Cardiac muscle cell (in vitro differentiated cells and primary cell): ENCODE measurements around the gene C1orf210. TPM values are rescaled to one million over a fixed set of nuclear protein-coding genes. Genes with fewer than 3 reads are reported as not detected.

ENCODE experiments used
- DNase-seq, 2 donors: peaks; one replicate each; pipeline versions ENCODE4 v3.0.0 to v3.0.0-alpha.2; 2010 to 2017; ENCODE audit warnings: low read depth in 1 of 2, low spot score in 1 of 2
- H3K27ac ChIP-seq: fragments of 200-600 bp; sonication (generic); 2 replicates; pipeline ENCODE4 v1.5.1; 2016
- H3K27me3 ChIP-seq: fragments of 200-600 bp; sonication (generic); 2 replicates; pipeline ENCODE4 v1.6.0; 2016; ENCODE audit warnings: control low read depth
- H3K36me3 ChIP-seq: fragments of 200-600 bp; sonication (generic); 2 replicates; pipeline ENCODE4 v1.5.1; 2016; ENCODE audit warnings: control low read depth
- H3K4me1 ChIP-seq: fragments of 200-600 bp; sonication (generic); 2 replicates; pipeline ENCODE4 v1.8.1; 2017; ENCODE audit warnings: low read depth, mild to moderate bottlenecking, mixed run types
- H3K4me3 ChIP-seq: fragments of 200-600 bp; sonication (generic); 2 replicates; pipeline ENCODE4 v1.5.1; 2016; ENCODE audit warnings: mild to moderate bottlenecking
- H3K9me3 ChIP-seq: fragments of 200-600 bp; sonication (generic); 2 replicates; pipeline ENCODE4 v1.5.1; 2017; ENCODE audit warnings: low read depth, mild to moderate bottlenecking, control low read depth
- polyA plus RNA-seq: library from polyadenylated mRNA; unstranded; fragments of >200 nt; fragmentation: Nextera tagmentation; extraction: Ambion mirVana; gene quantifications from 2 replicates; pipeline ENCODE4 v1.2.1, GENCODE V29; 2016
- total RNA-seq: library from RNA; depleted of rRNA; stranded (reverse); fragments of >200 nt; gene quantifications from 2 replicates; pipeline ENCODE4 v1.2.3, GENCODE V29; 2016
- TF ChIP-seq, protein P1 (sequence below): IDR thresholded peaks from 2 replicates; pipeline ENCODE4 v1.5.1; 2012; ENCODE audit warnings: low read depth, mild to moderate bottlenecking, low read length

C1orf210 gene
- total and polyA plus RNA-seq, 2 experiments from 2014 or later = 0.12 TPM; not detected in 1

DNA sequence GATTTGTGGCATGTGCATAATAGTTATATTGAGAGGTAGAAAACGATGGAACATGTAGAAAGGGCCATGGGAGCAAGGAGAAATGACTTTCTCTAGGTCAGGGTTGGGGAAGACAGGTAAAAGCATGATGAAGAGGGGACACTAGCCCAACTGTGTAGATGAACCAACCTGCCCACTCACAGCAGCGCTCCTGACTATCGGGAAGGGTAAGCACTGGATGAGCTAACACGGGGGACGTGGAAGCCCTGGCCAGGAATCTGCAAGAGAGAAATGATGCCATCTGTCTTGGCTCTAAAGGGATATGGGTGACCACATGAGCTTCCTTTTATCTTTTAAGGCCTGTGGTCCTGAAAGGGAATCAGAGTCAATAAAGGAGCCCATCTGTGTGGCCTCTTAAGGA, 51.8 kb downstream of the C1orf210 start:
- Histone ChIP-seq H3K27me3 (no peaks in the 10 kb centered on the region), H3K9me3 (no peaks in the 10 kb centered on the region), H3K36me3 (no peaks in the 10 kb centered on the region), H3K4me3 (no peak overlapping the region), H3K4me1 (peaks cover 3% of the 10 kb centered on the region), H3K27ac (no peak overlapping the region)
- no peak for DNase-seq
- TF ChIP-seq, protein P1, sequence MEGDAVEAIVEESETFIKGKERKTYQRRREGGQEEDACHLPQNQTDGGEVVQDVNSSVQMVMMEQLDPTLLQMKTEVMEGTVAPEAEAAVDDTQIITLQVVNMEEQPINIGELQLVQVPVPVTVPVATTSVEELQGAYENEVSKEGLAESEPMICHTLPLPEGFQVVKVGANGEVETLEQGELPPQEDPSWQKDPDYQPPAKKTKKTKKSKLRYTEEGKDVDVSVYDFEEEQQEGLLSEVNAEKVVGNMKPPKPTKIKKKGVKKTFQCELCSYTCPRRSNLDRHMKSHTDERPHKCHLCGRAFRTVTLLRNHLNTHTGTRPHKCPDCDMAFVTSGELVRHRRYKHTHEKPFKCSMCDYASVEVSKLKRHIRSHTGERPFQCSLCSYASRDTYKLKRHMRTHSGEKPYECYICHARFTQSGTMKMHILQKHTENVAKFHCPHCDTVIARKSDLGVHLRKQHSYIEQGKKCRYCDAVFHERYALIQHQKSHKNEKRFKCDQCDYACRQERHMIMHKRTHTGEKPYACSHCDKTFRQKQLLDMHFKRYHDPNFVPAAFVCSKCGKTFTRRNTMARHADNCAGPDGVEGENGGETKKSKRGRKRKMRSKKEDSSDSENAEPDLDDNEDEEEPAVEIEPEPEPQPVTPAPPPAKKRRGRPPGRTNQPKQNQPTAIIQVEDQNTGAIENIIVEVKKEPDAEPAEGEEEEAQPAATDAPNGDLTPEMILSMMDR = no peak

DNA sequence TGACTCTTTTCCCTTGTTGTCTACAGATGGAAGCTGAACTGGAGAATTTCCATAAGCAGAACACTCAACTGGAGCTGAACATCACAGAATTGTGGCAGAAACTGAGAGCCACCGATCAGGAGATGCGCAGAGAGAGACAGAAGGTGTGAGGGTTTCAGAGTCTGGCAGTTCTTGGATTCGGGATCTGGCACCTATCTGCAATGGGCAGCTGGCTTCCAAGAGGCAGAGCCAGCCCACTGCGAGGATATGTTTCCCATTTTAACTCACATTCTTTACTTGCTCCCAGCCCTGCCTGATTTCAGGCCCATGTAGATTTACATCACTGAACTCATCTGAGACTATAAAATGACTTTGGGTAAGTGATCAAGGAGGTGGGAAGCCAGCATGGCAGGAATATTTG, 52.9 kb downstream of the C1orf210 start:
- peaks cover 3% of the 10 kb centered on the region for H3K4me1 ChIP-seq
- peak in 1 of 2 donors; percentile 21 for DNase-seq
- H3K27me3 ChIP-seq = no peaks in the 10 kb centered on the region
- no peaks in the 10 kb centered on the region for H3K9me3 ChIP-seq
- no peaks in the 10 kb centered on the region for H3K36me3 ChIP-seq
- no peak overlapping the region for H3K27ac ChIP-seq
- H3K4me3 ChIP-seq = no peak overlapping the region
- TF ChIP-seq, protein P1 = no peak

DNA sequence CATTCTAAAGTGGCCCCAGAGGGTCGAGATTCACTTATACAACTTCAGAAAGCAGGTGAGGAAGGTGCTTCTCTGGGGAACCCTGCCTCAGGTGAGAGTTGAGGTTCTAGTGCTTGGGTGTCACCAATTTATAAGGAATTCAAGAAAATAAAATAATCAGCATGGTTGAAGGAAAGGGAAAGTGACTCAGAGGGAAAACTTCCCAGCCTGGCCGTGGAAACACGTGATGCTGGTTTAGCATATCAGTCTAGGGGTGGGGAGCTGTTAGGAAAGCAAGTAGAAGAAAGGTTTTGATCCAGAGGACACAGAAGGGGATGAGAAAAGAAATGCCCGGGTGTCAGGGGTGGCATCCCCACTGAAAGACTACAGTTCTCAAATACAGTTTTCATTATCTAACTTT, 53.3 kb downstream of the C1orf210 start:
- TF ChIP-seq, protein P1 = no peak
- H3K36me3 ChIP-seq = no peaks in the 10 kb centered on the region
- H3K27me3 ChIP-seq = no peaks in the 10 kb centered on the region
- peaks cover 3% of the 10 kb centered on the region for H3K4me1 ChIP-seq
- H3K9me3 ChIP-seq = no peaks in the 10 kb centered on the region
- no peak overlapping the region for H3K4me3 ChIP-seq
- H3K27ac ChIP-seq = no peak overlapping the region
- peak in 1 of 2 donors; percentile 87 for DNase-seq

Other genes starting within 250 kb of the C1orf210 start
- gene EBNA1BP2, start 113.3 kb downstream of the C1orf210 start, total RNA-seq = 48.2 and 62.5 TPM in 2 replicates
- 60.0 and 65.0 TPM in 2 replicates for gene EBNA1BP2, start 113.3 kb downstream of the C1orf210 start, polyA plus RNA-seq
- 0.11 TPM in 1 of 2 replicates, not detected in the other for gene CFAP57, start 113.3 kb downstream of the C1orf210 start, total RNA-seq
- gene CFAP57, start 113.3 kb downstream of the C1orf210 start, polyA plus RNA-seq = 0.09 and 0.72 TPM in 2 replicates
- gene TMEM125, start 15.6 kb downstream of the C1orf210 start, total RNA-seq = 2.0 and 2.3 TPM in 2 replicates
- gene TMEM125, start 15.6 kb downstream of the C1orf210 start, polyA plus RNA-seq = 2.0 and 2.7 TPM in 2 replicates
- 2.2 and 5.0 TPM in 2 replicates for gene TIE1, start 15.4 kb upstream of the C1orf210 start, total RNA-seq
- gene TIE1, start 15.4 kb upstream of the C1orf210 start, polyA plus RNA-seq = 4.3 TPM in 1 of 2 replicates, not detected in the other
- not detected in 2 replicates for gene MPL, start 52.2 kb upstream of the C1orf210 start, total RNA-seq
- gene MPL, start 52.2 kb upstream of the C1orf210 start, polyA plus RNA-seq = 0.10 TPM in 1 of 2 replicates, not detected in the other
- 14.4 and 134 TPM in 2 replicates for gene CDC20, start 73.4 kb upstream of the C1orf210 start, total RNA-seq
- 18.7 and 163 TPM in 2 replicates for gene CDC20, start 73.4 kb upstream of the C1orf210 start, polyA plus RNA-seq
- 18.5 and 24.1 TPM in 2 replicates for gene ELOVL1, start 82.4 kb upstream of the C1orf210 start, total RNA-seq
- gene ELOVL1, start 82.4 kb upstream of the C1orf210 start, polyA plus RNA-seq = 38.6 and 50.0 TPM in 2 replicates
- 25.5 and 31.3 TPM in 2 replicates for gene MED8, start 104.2 kb upstream of the C1orf210 start, total RNA-seq
- gene MED8, start 104.2 kb upstream of the C1orf210 start, polyA plus RNA-seq = 33.3 and 38.8 TPM in 2 replicates
- gene SZT2, start 104.3 kb upstream of the C1orf210 start, total RNA-seq = 16.5 and 28.2 TPM in 2 replicates
- 10.3 and 11.5 TPM in 2 replicates for gene SZT2, start 104.3 kb upstream of the C1orf210 start, polyA plus RNA-seq
- gene HYI, start 168.3 kb upstream of the C1orf210 start, total RNA-seq = 37.2 and 65.2 TPM in 2 replicates
- gene HYI, start 168.3 kb upstream of the C1orf210 start, polyA plus RNA-seq = 15.5 and 35.2 TPM in 2 replicates
- 33.9 and 72.8 TPM in 2 replicates for gene PTPRF, start 245.3 kb upstream of the C1orf210 start, total RNA-seq
- 44.1 and 70.9 TPM in 2 replicates for gene PTPRF, start 245.3 kb upstream of the C1orf210 start, polyA plus RNA-seq